ENCODE measurements around the gene PTH1R. TPM values are rescaled to one million over a fixed set of nuclear protein-coding genes. Genes with fewer than 3 reads are reported as not detected.

Gene PTH1R
- total RNA-seq, 1 experiment from 2014 or later, result 1.0 TPM

DNA sequence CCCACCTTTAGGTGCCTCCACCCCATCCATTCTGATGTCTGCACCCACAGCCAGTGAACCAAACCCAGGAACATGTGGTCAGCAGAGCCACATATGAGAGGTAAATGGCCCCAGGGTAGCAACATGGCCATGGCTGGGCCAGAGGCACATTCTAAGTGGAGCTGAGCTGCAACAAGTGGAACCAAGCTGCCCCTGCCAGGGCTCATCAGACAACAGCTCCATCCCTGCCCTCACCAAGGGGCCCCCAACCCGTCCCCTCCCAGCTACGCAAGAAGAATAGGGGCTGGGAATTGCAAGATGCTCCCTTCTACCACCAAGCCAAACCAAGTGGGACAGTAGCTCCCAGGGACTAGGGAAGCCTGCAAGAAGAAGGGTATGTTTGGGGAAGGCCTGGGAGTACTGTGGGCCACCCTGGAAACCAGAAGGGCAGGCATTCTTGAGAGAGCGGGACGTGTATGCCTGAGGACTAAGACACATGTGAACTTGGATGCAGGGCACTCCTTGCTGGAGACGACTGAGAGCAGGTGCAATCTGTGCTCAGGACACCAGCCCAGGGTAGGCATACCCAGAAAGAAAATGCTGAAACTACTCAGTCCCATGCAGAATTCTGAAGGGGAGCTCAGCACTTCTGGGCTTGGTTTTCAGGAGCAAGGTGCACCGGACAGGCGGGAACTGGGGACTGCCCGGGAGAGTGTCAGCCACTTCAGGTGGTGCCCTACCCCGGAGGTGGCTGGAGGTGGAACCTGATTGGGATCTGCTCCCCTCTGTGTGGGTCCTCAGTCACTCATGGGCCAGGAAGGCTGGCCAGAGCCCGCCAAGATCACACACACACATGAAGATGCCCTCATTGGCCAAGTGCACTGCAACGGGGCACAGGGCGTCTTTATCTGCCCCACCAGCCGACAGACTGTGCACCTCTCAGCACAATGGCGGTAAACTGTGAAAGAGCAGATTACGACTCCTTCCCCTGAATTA, 23.8 kb upstream of the PTH1R start:
- H3K23me2 ChIP-seq (ENCODE audit: insufficient read length, low read depth, low read length, poor library complexity, severe bottlenecking), result no peaks in the 10 kb centered on the region
- H3K4me1 Mint-ChIP-seq, result peaks cover 8% of the 10 kb centered on the region in 2 experiments
- no peak overlapping the region for H3K9ac ChIP-seq (ENCODE audit: extremely low read depth, insufficient read length, low read length)
- no peak overlapping the region for H4K8ac ChIP-seq (replicated peaks; ENCODE audit: insufficient read length, low read depth, low read length)
- H2BK20ac ChIP-seq (ENCODE audit: low read depth, low read length, poor library complexity, severe bottlenecking), result no peak overlapping the region
- H4K91ac ChIP-seq (ENCODE audit: insufficient read length, low read depth, low read length), result no peak overlapping the region
- H3K18ac ChIP-seq (ENCODE audit: insufficient read length, low read depth, low read length), result no peak overlapping the region
- DNase-seq, result no peak
- no peaks in the 10 kb centered on the region for H3K9me3 Mint-ChIP-seq
- no peak overlapping the region for H3K27ac ChIP-seq (ENCODE audit: insufficient read length, low read depth, low read length)
- H2AK5ac ChIP-seq (ENCODE audit: insufficient read length, low read length), result no peak overlapping the region
- no peak overlapping the region for H3K23ac ChIP-seq (ENCODE audit: insufficient read length, low read depth, low read length)
- no peak overlapping the region for H3K4me3 Mint-ChIP-seq
- no peaks in the 10 kb centered on the region for H3K4me1 ChIP-seq (ENCODE audit: insufficient read depth, low read length)
- no peaks in the 10 kb centered on the region for H3K79me1 ChIP-seq (ENCODE audit: insufficient read depth, low read depth, low read length, poor library complexity, severe bottlenecking)
- H3K27ac Mint-ChIP-seq, result no peak overlapping the region
- H3K36me3 Mint-ChIP-seq (ENCODE audit: insufficient read depth in 1 of 3, low read depth in 3 of 3), result no peaks in the 10 kb centered on the region
- no peak overlapping the region for H3K14ac ChIP-seq (ENCODE audit: insufficient read depth, low read length)
- no peak overlapping the region for H2BK5ac ChIP-seq (ENCODE audit: insufficient read length, low read length)
- no peak overlapping the region for H3K56ac ChIP-seq (ENCODE audit: insufficient read length, low read depth, low read length)
- no peak overlapping the region for H2BK120ac ChIP-seq (ENCODE audit: low read depth, low read length, poor library complexity, severe bottlenecking)
- no CpG with 5 or more reads among the region's 15 CpGs for WGBS (ENCODE audit: extremely low coverage, insufficient read length, low lambda C conversion rate)
- no peak for TF ChIP-seq CTCF (conservative IDR thresholded peaks at IDR 0.05)
- no peak overlapping the region for H3K4me2 ChIP-seq (ENCODE audit: insufficient read depth, insufficient read length, low read length)
- H3K27me3 Mint-ChIP-seq (ENCODE audit: low read depth), result peaks cover 30% of the 10 kb centered on the region
- no peaks in the 10 kb centered on the region for H4K20me1 ChIP-seq (ENCODE audit: control insufficient read depth, insufficient read depth, insufficient read length)
- H3T11ph ChIP-seq (ENCODE audit: low read length), result no peak overlapping the region
- no peaks in the 10 kb centered on the region for H3K9me3 ChIP-seq (ENCODE audit: control insufficient read depth, low read depth, low read length)
- no peaks in the 10 kb centered on the region for H3K27me3 ChIP-seq (ENCODE audit: insufficient read depth, low read length)
- no peak overlapping the region for H4K5ac ChIP-seq (ENCODE audit: insufficient read length, low read depth, low read length)
- no peak overlapping the region for H2BK15ac ChIP-seq (ENCODE audit: low read depth, low read length)
- no peak overlapping the region for H2BK12ac ChIP-seq (ENCODE audit: insufficient read length, low read depth, low read length)
- H2AFZ ChIP-seq (ENCODE audit: low read length), result no peak overlapping the region
- H3K79me2 ChIP-seq (ENCODE audit: insufficient read depth, low read length), result no peaks in the 10 kb centered on the region
- H3K4ac ChIP-seq (ENCODE audit: low read depth, low read length), result no peak overlapping the region

Data from H9 (cell line).